Sigmoid colon (tissue), 4 donors: ENCODE data around the gene IL2RA.

Experiments used
- CTCF ChIP-seq, 4 experiments: fragments of 450-650 bp in 3 of 4; fragments of 200-600 bp in 1 of 4; IDR thresholded peaks; one replicate each; pipeline ENCODE4 v1.5.1; 2016 to 2019; ENCODE audit warnings: antibody characterized with exemption in 4 of 4, mild to moderate bottlenecking in 3 of 4, moderate library complexity in 2 of 4
- EP300 ChIP-seq, 4 donors: sonication (generic); formaldehyde crosslinking; IDR thresholded peaks; one replicate each; pipeline ENCODE4 v1.6.1; 2017; ENCODE audit warnings: antibody characterized with exemption in 4 of 4
- POLR2A ChIP-seq, 2 donors: fragments of 450-650 bp; IDR thresholded peaks; one replicate each; pipeline ENCODE4 v1.6.1; 2016; ENCODE audit warnings: antibody characterized with exemption in 2 of 2, mild to moderate bottlenecking in 2 of 2, moderate library complexity in 2 of 2

- no peak for TF ChIP-seq EP300 (IDR thresholded peaks at IDR 0.05)
- TF ChIP-seq CTCF (IDR thresholded peaks at IDR 0.05), result peak; percentile 16 to 63 (median 56)
- TF ChIP-seq POLR2A (IDR thresholded peaks at IDR 0.05), result no peak
Observed at GRCh38 chr10:6014241-6014761, 47.9 kb downstream of the IL2RA start.
